Endodermal cell (in vitro differentiated cells): ENCODE measurements around the gene CD74. TPM values are rescaled to one million over a fixed set of nuclear protein-coding genes. Genes with fewer than 3 reads are reported as not detected.
A peak's percentile ranks its signal among the peaks of the same experiment; 100 is the strongest.
"Not testable (repeated sequence)": the region's sequence is repeated elsewhere in the genome, so short reads cannot be mapped to it uniquely, and the experiment has no call there.

ENCODE experiments used
- DNase-seq: peaks from one replicate; pipeline ENCODE4 v3.0.0-alpha.2; 2017
- H3K27ac ChIP-seq: 2 replicates; pipeline ENCODE4 v1.5.1; 2013; ENCODE audit warnings: mild to moderate bottlenecking, low read depth, low read length, moderate library complexity
- H3K27me3 ChIP-seq: 2 replicates; pipeline ENCODE4 v1.6.1; 2013; ENCODE audit warnings: mild to moderate bottlenecking, low read length, moderate library complexity; ENCODE audit not compliant: insufficient read depth, control insufficient read depth, poor library complexity, severe bottlenecking
- H3K36me3 ChIP-seq: 2 replicates; pipeline ENCODE4 v1.7.0; 2013; ENCODE audit warnings: mild to moderate bottlenecking, low read length, moderate library complexity; ENCODE audit not compliant: control insufficient read depth, insufficient read depth
- H3K4me1 ChIP-seq: one replicate; pipeline ENCODE4 v1.7.0; 2013; ENCODE audit warnings: low read length; ENCODE audit not compliant: control insufficient read depth, insufficient read depth
- H3K4me3 ChIP-seq: 2 replicates; pipeline ENCODE4 v1.5.1; 2013; ENCODE audit warnings: mild to moderate bottlenecking, low read length, moderate library complexity
- H3K9ac ChIP-seq: 2 replicates; pipeline ENCODE4 v1.6.1; 2013; ENCODE audit warnings: mild to moderate bottlenecking, low read length, moderate library complexity; ENCODE audit not compliant: poor library complexity, severe bottlenecking; ENCODE audit errors: extremely low read depth
- H3K9me3 ChIP-seq: 2 replicates; pipeline ENCODE4 v1.6.1; 2013; ENCODE audit warnings: mild to moderate bottlenecking, low read length, moderate library complexity; ENCODE audit not compliant: control insufficient read depth
- H3K27ac Mint-ChIP-seq: 2 replicates; pipeline ENCODE4 v1.8.0; 2020; ENCODE audit warnings: mixed read lengths
- H3K27me3 Mint-ChIP-seq: 2 replicates; pipeline ENCODE4 v1.8.0; 2021; ENCODE audit warnings: mild to moderate bottlenecking, mixed read lengths; ENCODE audit not compliant: insufficient read depth
- H3K36me3 Mint-ChIP-seq: 2 replicates; pipeline ENCODE4 v1.8.0; 2020; ENCODE audit warnings: low read depth, mixed read lengths
- H3K4me1 Mint-ChIP-seq: 2 replicates; pipeline ENCODE4 v1.8.0; 2020; ENCODE audit warnings: mixed read lengths
- H3K4me3 Mint-ChIP-seq: 2 replicates; pipeline ENCODE4 v1.8.0; 2020; ENCODE audit warnings: mild to moderate bottlenecking, moderate library complexity, mixed read lengths
- H3K9me3 Mint-ChIP-seq: 2 replicates; pipeline ENCODE4 v1.8.0; 2020; ENCODE audit warnings: mild to moderate bottlenecking, mixed read lengths
- WGBS, 2 experiments: methylation state at CpG; one replicate each; pipeline versions ENCODE4 v1.1.5 to v1.1.7; 2013; ENCODE audit warnings: missing lambda C conversion rate in 2 of 2, mixed read lengths in 1 of 2; ENCODE audit not compliant: insufficient coverage in 1 of 2, insufficient read length in 1 of 2; 5-methylcytosine and 5-hydroxymethylcytosine counted together
- total RNA-seq, 2 donors: library from RNA; stranded (reverse); fragmentation: NEBNext Ultra II Directional in 1 of 2; extraction: Animal tissue kit (Norgen Biotek cat#: 25700) in 1 of 2; gene quantifications; 2 replicates in 1 of 2; 3 replicates in 1 of 2; pipeline ENCODE4 v1.2.1, GENCODE V29; 2021
- TF ChIP-seq, protein P1 (sequence below): fragments of 200-600 bp; sonication (generic); conservative IDR thresholded peaks from 2 replicates; pipeline ENCODE4 v1.5.0; 2021; ENCODE audit warnings: antibody characterized with exemption, mild to moderate bottlenecking

The CD74 gene
- total RNA-seq, 2 donors from 2014 or later: 12.4 to 20.0 TPM

DNA sequence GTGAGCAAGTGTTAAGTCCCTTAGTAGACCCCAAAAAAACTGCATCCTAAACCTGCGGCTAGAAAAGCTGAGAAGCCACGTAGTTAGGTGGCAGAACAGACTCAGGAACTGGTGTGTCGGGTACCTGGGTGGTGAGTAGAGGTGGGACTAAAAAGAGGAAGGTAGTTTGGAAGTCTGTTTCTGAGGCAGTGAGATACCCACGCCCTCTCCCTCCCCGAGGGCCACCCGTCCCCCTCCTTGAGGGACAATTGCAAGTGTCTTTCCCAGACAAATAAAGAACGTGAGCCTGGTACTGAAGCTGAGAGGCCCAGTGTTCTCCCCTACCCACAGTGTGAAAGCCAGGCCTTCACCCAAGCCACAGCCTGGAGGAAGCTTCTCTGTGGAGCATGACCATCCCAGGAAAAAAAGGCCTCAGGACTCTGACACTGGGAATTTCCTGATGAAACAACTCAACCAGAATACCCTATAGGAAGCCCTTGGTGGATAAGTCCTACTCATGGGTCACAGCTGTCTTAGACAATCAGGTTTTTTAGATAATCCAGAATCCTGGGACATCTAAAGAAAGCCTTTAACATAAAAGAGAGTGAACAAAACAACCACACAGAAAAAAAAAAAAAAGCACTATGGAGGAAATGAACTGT, 7.0 kb upstream of the CD74 start:
- no peaks in the 10 kb centered on the region for H3K4me1 Mint-ChIP-seq
- H3K27me3 Mint-ChIP-seq: peaks cover 4% of the 10 kb centered on the region
- Histone ChIP-seq H3K9ac (no peak overlapping the region), H3K36me3 (no peaks in the 10 kb centered on the region), H3K27me3 (no peaks in the 10 kb centered on the region), H3K27ac (no peak overlapping the region), H3K9me3 (no peaks in the 10 kb centered on the region), H3K4me1 (no peaks in the 10 kb centered on the region), H3K4me3 (no peak overlapping the region)
- TF ChIP-seq, protein P1, sequence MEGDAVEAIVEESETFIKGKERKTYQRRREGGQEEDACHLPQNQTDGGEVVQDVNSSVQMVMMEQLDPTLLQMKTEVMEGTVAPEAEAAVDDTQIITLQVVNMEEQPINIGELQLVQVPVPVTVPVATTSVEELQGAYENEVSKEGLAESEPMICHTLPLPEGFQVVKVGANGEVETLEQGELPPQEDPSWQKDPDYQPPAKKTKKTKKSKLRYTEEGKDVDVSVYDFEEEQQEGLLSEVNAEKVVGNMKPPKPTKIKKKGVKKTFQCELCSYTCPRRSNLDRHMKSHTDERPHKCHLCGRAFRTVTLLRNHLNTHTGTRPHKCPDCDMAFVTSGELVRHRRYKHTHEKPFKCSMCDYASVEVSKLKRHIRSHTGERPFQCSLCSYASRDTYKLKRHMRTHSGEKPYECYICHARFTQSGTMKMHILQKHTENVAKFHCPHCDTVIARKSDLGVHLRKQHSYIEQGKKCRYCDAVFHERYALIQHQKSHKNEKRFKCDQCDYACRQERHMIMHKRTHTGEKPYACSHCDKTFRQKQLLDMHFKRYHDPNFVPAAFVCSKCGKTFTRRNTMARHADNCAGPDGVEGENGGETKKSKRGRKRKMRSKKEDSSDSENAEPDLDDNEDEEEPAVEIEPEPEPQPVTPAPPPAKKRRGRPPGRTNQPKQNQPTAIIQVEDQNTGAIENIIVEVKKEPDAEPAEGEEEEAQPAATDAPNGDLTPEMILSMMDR: no peak
- peak; percentile 41 for DNase-seq
- no peak overlapping the region for H3K4me3 Mint-ChIP-seq
- H3K36me3 Mint-ChIP-seq: no peaks in the 10 kb centered on the region
- 82 to 84% methylated on average over 3 to 7 of the region's 7 CpGs for WGBS, 2 experiments
- no peaks in the 10 kb centered on the region for H3K9me3 Mint-ChIP-seq
- no peak overlapping the region for H3K27ac Mint-ChIP-seq

DNA sequence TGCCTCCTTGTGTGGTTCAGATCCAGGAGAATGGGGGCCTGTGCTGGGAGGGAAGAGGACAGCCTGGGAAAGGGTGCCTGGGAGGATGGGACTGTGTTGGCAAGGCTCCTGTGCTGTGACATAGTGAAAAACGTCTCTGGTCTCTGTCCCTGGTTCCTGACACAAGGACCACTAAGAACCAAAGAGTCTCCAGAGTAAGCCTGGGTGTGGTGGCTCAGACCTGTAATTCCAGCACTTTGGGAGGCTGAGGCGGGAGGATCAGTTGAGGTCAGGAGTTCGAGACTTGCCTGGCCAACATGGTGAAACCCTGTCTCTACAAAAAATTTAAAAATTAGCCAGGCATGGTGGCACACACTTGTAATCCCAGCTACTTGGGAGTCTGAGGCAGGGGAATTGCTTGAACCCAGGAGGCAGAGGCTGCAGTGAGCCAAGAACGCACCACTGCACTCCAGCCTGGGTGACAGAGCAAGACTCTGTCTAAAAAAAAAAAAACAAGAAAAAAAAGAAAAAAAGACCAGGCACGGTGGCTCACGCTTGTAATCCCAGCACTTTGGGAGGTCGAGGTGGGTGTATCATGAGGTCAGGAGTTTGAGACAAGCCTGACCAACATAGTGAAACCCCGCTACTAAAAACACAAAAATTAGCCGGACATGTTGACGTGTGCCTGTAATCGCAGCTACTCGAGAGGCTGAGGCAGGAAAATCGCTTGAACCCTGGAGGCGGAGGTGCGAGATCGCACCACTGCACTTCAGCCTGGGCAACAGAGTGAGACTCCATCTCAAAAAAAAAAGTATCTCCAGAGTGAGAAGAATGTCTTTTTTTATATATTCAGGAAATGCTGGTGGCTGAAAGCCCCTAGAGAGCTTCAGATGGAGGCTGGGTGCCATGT, 1.4 kb upstream of the CD74 start:
- not testable (repeated sequence) for H3K4me3 Mint-ChIP-seq, H3K9me3 Mint-ChIP-seq, H3K4me3 ChIP-seq, H3K27ac ChIP-seq, H3K9ac ChIP-seq, H3K27me3 ChIP-seq, H3K36me3 Mint-ChIP-seq, H3K9me3 ChIP-seq, DNase-seq, H3K36me3 ChIP-seq, H3K27ac Mint-ChIP-seq, H3K4me1 ChIP-seq, H3K27me3 Mint-ChIP-seq
- 92 to 95% methylated on average over 14 to 16 of the region's 16 CpGs for WGBS, 2 experiments
- peaks cover 15% of the 10 kb centered on the region for H3K4me1 Mint-ChIP-seq

DNA sequence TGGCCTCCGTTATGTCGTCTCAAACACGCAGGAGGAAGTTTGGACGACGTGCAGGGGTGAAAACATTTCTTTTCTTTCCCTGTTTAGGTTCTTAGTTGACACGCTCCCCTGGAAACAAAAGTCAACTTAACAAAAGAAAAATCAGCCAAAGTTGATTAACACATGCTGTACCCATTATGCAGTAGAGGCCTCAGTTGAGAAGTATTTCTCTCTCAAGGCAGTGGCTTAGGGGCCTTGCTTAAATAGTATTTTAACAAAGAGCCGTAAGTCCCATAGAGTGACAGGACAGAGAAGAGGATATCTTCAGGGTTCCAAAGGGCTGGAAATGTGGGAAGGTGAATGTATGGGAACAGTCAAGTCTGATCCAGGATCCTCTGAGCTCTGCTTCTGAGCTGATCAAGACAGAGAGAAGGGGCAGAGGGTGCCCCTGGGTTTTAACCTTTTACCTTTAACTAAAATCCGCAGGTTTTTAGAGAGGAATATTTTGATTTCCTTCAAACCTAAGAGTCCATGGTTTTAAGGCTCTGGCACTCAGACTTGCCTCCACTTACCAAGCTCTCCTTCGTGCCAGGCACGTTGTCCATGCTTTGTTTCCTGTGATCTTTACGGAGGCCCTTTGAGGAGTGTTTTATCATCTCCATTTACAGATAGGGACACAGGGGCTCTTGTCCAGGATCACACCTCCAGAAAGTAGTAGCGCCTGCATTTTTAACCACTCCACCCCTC, 629 bp upstream of the CD74 start:
- WGBS, 2 experiments: 89 to 98% methylated on average over 7 to 12 of the region's 12 CpGs
- Mint-ChIP-seq H3K36me3 (no peaks in the 10 kb centered on the region), H3K4me1 (peaks cover 15% of the 10 kb centered on the region), H3K9me3 (no peaks in the 10 kb centered on the region), H3K27ac (no peak overlapping the region), H3K27me3 (peaks cover 3% of the 10 kb centered on the region), H3K4me3 (peak overlapping the region; percentile 51)
- H3K4me1 ChIP-seq: no peaks in the 10 kb centered on the region
- H3K36me3 ChIP-seq: no peaks in the 10 kb centered on the region
- no peak overlapping the region for H3K9ac ChIP-seq
- DNase-seq: peak; percentile 35
- H3K9me3 ChIP-seq: no peaks in the 10 kb centered on the region
- no peak overlapping the region for H3K4me3 ChIP-seq
- H3K27ac ChIP-seq: no peak overlapping the region
- TF ChIP-seq, protein P1: no peak
- H3K27me3 ChIP-seq: no peaks in the 10 kb centered on the region
